ENCODE data around the gene MOB2. TPM values are rescaled to one million over a fixed set of nuclear protein-coding genes. Genes with fewer than 3 reads are reported as not detected.

The MOB2 gene
- total RNA-seq, 1 donor from 2014 or later, result 49.5 TPM

GRCh38 chr11:1491379-1491778 lies 4.8 kb upstream of the MOB2 start:
- Histone ChIP-seq H3K9me3 (replicated peaks) (no peaks in the 10 kb centered on the region), H3K4me1 (peaks cover 61% of the 10 kb centered on the region), H3K36me3 (no peaks in the 10 kb centered on the region), H3K27ac (replicated peaks) (no peak overlapping the region), H3K27me3 (ENCODE audit: low read depth) (no peaks in the 10 kb centered on the region), H3K4me3 (no peak overlapping the region)
- no peak for DNase-seq
- TF ChIP-seq CTCF (IDR thresholded peaks at IDR 0.05; ENCODE audit: borderline replicate concordance), result no peak
- intact Hi-C loops (cut with micrococcal nuclease), result no loop called here

- peaks cover 63% of the 10 kb centered on the region for H3K4me1 ChIP-seq
These were observed 4.1 kb upstream of the MOB2 start for GRCh38 chr11:1490651-1491050.

GRCh38 chr11:1488575-1489180 lies 2.1 kb upstream of the MOB2 start:
- intact Hi-C loops (cut with micrococcal nuclease), result no loop called here

More at GRCh38 chr11:1490651-1491050, 4.1 kb upstream of the MOB2 start:
- no peaks in the 10 kb centered on the region for H3K9me3 ChIP-seq (replicated peaks)
- no peak for DNase-seq
- no peak for TF ChIP-seq CTCF (IDR thresholded peaks at IDR 0.05; ENCODE audit: borderline replicate concordance)
- intact Hi-C loops (cut with micrococcal nuclease), result no loop called here
- no peaks in the 10 kb centered on the region for H3K27me3 ChIP-seq (ENCODE audit: low read depth)
- H3K4me3 ChIP-seq, result no peak overlapping the region
- H3K36me3 ChIP-seq, result no peaks in the 10 kb centered on the region
- no peak overlapping the region for H3K27ac ChIP-seq (replicated peaks)

GRCh38 chr11:1487851-1488574 lies 1.4 kb upstream of the MOB2 start:
- no peak for DNase-seq
- H3K27ac ChIP-seq (replicated peaks), result no peak overlapping the region
- H3K9me3 ChIP-seq (replicated peaks), result no peaks in the 10 kb centered on the region
- H3K36me3 ChIP-seq, result no peaks in the 10 kb centered on the region
- H3K4me1 ChIP-seq, result peaks cover 81% of the 10 kb centered on the region
- no peak for TF ChIP-seq CTCF (IDR thresholded peaks at IDR 0.05; ENCODE audit: borderline replicate concordance)
- intact Hi-C loops (cut with micrococcal nuclease), result no loop called here
- no peaks in the 10 kb centered on the region for H3K27me3 ChIP-seq (ENCODE audit: low read depth)
- H3K4me3 ChIP-seq, result no peak overlapping the region

More at GRCh38 chr11:1488575-1489180, 2.1 kb upstream of the MOB2 start:
- H3K36me3 ChIP-seq, result no peaks in the 10 kb centered on the region
- H3K9me3 ChIP-seq (replicated peaks), result no peaks in the 10 kb centered on the region
- H3K27me3 ChIP-seq (ENCODE audit: low read depth), result no peaks in the 10 kb centered on the region
- no peak for DNase-seq
- no peak overlapping the region for H3K27ac ChIP-seq (replicated peaks)
- TF ChIP-seq CTCF (IDR thresholded peaks at IDR 0.05; ENCODE audit: borderline replicate concordance), result no peak
- H3K4me1 ChIP-seq, result peaks cover 81% of the 10 kb centered on the region
- no peak overlapping the region for H3K4me3 ChIP-seq

GRCh38 chr11:1487091-1487850 lies 692 bp upstream of the MOB2 start:
- H3K36me3 ChIP-seq, result no peaks in the 10 kb centered on the region
- peak overlapping the region; percentile 54 for H3K4me3 ChIP-seq
- H3K27ac ChIP-seq (replicated peaks), result peak overlapping the region; percentile 28
- H3K9me3 ChIP-seq (replicated peaks), result no peaks in the 10 kb centered on the region
- intact Hi-C loops (cut with micrococcal nuclease), result no loop called here
- H3K27me3 ChIP-seq (ENCODE audit: low read depth), result no peaks in the 10 kb centered on the region
- no peak for TF ChIP-seq CTCF (IDR thresholded peaks at IDR 0.05; ENCODE audit: borderline replicate concordance)
- H3K4me1 ChIP-seq, result peaks cover 81% of the 10 kb centered on the region
- peak; percentile 11 for DNase-seq
